ENCODE data around the gene SLC6A13. TPM values are rescaled to one million over a fixed set of nuclear protein-coding genes. Genes with fewer than 3 reads are reported as not detected.
"Not testable (repeated sequence)": the region's sequence is repeated elsewhere in the genome, so short reads cannot be mapped to it uniquely, and the experiment has no call there.

Gene SLC6A13
- 0.39 TPM for polyA plus RNA-seq (2013, experiment 1 of 4)
- polyA plus RNA-seq (2013, experiment 2 of 4) = 0.14 TPM
- 0.48 TPM for polyA plus RNA-seq (2013, experiment 3 of 4)
- polyA plus RNA-seq (2013, experiment 4 of 4) = not detected

DNA sequence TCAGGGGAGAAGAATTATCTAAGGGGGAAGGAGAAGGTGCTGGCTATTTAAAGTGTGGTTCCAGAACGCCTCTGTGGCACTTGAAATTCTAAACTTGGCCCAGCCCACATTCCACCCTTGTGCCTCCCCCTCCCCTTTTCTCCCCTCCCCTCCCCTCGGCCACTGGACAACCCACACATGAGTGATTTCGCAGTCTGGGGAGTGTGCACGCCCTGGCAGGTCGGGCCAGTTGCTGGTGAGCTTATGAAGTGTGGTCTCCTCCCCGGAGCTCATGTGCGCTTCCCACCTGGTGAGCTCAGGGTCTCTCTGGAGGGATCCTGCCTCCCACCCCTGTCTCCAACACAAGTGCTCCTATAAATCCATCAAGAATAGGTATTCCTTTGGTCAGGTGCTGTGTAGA, at the start of gene SLC6A13:
TSS of gene SLC6A13 (minus strand) at position 20 of the 400 bp plus-strand sequence. CDS start 2,784 bp downstream, outside the sequence.
- Histone ChIP-seq H3K36me3 (ENCODE audit: control insufficient read depth, insufficient read depth, low read length) (no peaks in the 10 kb centered on the region), H3K9me3 (ENCODE audit: control insufficient read depth, low read length) (no peaks in the 10 kb centered on the region)

DNA sequence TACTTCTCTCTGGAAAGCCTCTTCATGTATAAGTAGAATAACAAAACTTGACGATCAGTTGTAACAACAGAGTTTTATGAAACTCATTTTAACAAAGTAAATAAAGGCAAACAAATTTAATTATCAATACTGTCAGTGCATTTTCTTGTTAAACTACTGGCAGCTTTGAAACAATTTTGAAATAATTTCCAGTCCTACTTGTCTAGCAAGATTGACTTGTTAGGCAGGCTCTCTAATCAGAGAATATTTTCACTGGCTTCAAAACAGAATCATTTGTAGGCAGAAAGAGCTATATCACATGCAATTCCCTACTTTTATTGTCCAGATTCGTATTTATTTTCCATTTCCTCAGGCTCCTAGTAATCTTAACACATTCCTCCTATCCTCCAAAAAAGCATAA, 45.9 kb upstream of the SLC6A13 start:
- Histone ChIP-seq H3K27ac (ENCODE audit: insufficient read depth, low read depth, low read length, poor library complexity, severe bottlenecking) (no peak overlapping the region), H3K27me3 (ENCODE audit: control insufficient read depth, insufficient read depth, low read length, poor library complexity, severe bottlenecking) (no peaks in the 10 kb centered on the region), H3K36me3 (ENCODE audit: control insufficient read depth, insufficient read depth, low read length) (peaks cover 36% of the 10 kb centered on the region), H3K4me1 (ENCODE audit: control insufficient read depth, insufficient read depth, low read length) (no peaks in the 10 kb centered on the region), H3K9me3 (ENCODE audit: control insufficient read depth, low read length) (no peaks in the 10 kb centered on the region), H3K4me3 (ENCODE audit: insufficient read depth, low read depth, low read length) (no peak overlapping the region)
- WGBS, 2 experiments = 100% methylated on average over 1 to 2 of the region's 2 CpGs

More for the DNA sequence above, at the start of gene SLC6A13:
- no peak within 1 kb of the TSS for H3K4me3 ChIP-seq (ENCODE audit: insufficient read depth, low read depth, low read length)
- H3K4me1 ChIP-seq (ENCODE audit: control insufficient read depth, insufficient read depth, low read length) = peaks cover 3% of the 10 kb centered on the region
- 69% methylated on average over 7 of the region's 7 CpGs for WGBS, 2 experiments
- H3K27ac ChIP-seq (ENCODE audit: insufficient read depth, low read depth, low read length, poor library complexity, severe bottlenecking) = no peak within 1 kb of the TSS
- H3K27me3 ChIP-seq (ENCODE audit: control insufficient read depth, insufficient read depth, low read length, poor library complexity, severe bottlenecking) = no peaks in the 10 kb centered on the region

DNA sequence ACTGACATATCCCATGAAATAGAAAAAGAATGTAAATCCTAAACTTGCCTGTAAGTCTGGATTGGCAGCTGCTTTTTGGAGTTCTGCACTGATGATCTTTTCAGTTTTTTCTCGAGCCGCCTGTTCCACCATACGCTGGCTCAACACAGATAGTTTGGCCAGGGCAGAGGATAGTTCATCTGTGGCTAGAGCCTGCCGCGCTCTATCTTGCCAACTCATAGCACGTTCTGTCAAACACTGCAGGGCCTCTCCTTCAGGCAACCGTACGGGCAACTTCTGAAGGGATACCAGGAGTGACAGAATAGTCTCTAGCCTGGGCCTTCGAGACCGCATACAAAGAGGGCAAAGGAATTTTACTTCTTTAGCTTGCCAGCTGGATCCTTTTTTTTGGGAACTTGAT, 44.8 kb upstream of the SLC6A13 start:
- no peaks in the 10 kb centered on the region for H3K4me1 ChIP-seq (ENCODE audit: control insufficient read depth, insufficient read depth, low read length)
- H3K36me3 ChIP-seq (ENCODE audit: control insufficient read depth, insufficient read depth, low read length) = peaks cover 31% of the 10 kb centered on the region
- H3K27me3 ChIP-seq (ENCODE audit: control insufficient read depth, insufficient read depth, low read length, poor library complexity, severe bottlenecking) = no peaks in the 10 kb centered on the region
- H3K27ac ChIP-seq (ENCODE audit: insufficient read depth, low read depth, low read length, poor library complexity, severe bottlenecking) = no peak overlapping the region
- no peaks in the 10 kb centered on the region for H3K9me3 ChIP-seq (ENCODE audit: control insufficient read depth, low read length)
- H3K4me3 ChIP-seq (ENCODE audit: insufficient read depth, low read depth, low read length) = no peak overlapping the region
- 96 to 97% methylated on average over 10 of the region's 10 CpGs for WGBS, 2 experiments

DNA sequence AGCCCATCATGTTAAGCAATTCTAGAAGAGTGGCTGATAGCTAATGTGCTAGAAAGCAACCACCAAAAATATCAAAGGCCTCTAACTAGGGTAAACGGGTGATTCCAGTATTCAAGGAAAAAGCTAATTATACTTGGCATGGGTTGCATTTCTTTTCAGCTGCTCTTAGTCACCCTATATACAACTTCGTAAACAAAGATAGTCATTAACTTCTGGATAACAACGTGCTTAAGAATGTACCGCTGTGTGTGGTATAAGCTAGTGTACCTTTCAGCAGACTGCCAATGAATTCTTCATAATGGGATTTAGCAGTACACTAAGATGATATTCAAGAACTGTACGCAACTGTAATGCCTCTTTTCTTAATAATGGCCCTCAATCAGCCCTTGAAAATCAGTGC, 42.2 kb upstream of the SLC6A13 start:
- H3K4me3 ChIP-seq (ENCODE audit: insufficient read depth, low read depth, low read length) = no peak overlapping the region
- peaks cover 19% of the 10 kb centered on the region for H3K36me3 ChIP-seq (ENCODE audit: control insufficient read depth, insufficient read depth, low read length)
- H3K27me3 ChIP-seq (ENCODE audit: control insufficient read depth, insufficient read depth, low read length, poor library complexity, severe bottlenecking) = no peaks in the 10 kb centered on the region
- no peaks in the 10 kb centered on the region for H3K9me3 ChIP-seq (ENCODE audit: control insufficient read depth, low read length)
- no peaks in the 10 kb centered on the region for H3K4me1 ChIP-seq (ENCODE audit: control insufficient read depth, insufficient read depth, low read length)
- WGBS, 2 experiments = 95 to 96% methylated on average over 5 of the region's 5 CpGs
- no peak overlapping the region for H3K27ac ChIP-seq (ENCODE audit: insufficient read depth, low read depth, low read length, poor library complexity, severe bottlenecking)

DNA sequence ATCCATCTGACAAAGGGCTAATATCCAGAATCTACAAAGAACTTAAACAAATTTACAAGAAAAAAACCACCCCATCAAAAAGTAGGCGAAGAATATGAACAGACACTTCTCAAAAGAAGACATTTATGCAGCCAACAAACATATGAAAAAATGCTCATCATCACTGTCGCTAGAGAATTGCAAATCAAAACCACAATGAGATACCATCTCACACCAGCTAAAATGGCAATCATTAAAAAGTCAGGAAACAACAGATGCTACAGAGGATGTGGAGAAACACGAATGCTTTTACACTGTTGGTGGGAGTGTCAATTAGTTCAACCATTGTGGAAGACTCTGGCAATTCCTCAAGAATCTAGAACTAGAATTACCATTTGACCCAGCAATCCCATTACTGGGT, 40.1 kb upstream of the SLC6A13 start:
- 87 to 93% methylated on average over 3 of the region's 3 CpGs for WGBS, 2 experiments
- H3K27me3 ChIP-seq (ENCODE audit: control insufficient read depth, insufficient read depth, low read length, poor library complexity, severe bottlenecking); H3K4me1 ChIP-seq (ENCODE audit: control insufficient read depth, insufficient read depth, low read length); H3K27ac ChIP-seq (ENCODE audit: insufficient read depth, low read depth, low read length, poor library complexity, severe bottlenecking); H3K9me3 ChIP-seq (ENCODE audit: control insufficient read depth, low read length); H3K4me3 ChIP-seq (ENCODE audit: insufficient read depth, low read depth, low read length): not testable (repeated sequence)
- H3K36me3 ChIP-seq (ENCODE audit: control insufficient read depth, insufficient read depth, low read length) = peaks cover 15% of the 10 kb centered on the region

DNA sequence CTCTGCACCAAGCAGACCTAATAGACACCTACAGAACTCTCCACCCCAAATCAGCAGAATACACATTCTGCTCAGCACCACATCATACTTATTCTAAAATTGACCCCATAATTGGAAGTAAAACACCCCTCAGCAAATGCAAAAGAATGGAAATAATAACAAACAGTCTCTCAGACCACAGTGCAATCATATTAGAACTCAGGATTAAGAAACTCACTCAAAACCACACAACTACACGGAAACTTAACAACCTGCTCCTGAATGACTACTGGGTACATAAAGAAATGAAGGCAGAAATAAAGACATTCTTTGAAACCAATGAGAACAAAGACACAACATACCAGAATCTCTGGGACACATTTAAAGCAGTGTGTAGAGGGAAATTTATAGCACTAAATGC, 37.5 kb upstream of the SLC6A13 start:
- 86% methylated on average over 1 of the region's 1 CpG; no CpG with 5 or more reads in 1 of the 2 experiments for WGBS, 2 experiments
- not testable (repeated sequence) for H3K4me3 ChIP-seq (ENCODE audit: insufficient read depth, low read depth, low read length); H3K27ac ChIP-seq (ENCODE audit: insufficient read depth, low read depth, low read length, poor library complexity, severe bottlenecking); H3K4me1 ChIP-seq (ENCODE audit: control insufficient read depth, insufficient read depth, low read length); H3K27me3 ChIP-seq (ENCODE audit: control insufficient read depth, insufficient read depth, low read length, poor library complexity, severe bottlenecking); H3K36me3 ChIP-seq (ENCODE audit: control insufficient read depth, insufficient read depth, low read length); H3K9me3 ChIP-seq (ENCODE audit: control insufficient read depth, low read length)

DNA sequence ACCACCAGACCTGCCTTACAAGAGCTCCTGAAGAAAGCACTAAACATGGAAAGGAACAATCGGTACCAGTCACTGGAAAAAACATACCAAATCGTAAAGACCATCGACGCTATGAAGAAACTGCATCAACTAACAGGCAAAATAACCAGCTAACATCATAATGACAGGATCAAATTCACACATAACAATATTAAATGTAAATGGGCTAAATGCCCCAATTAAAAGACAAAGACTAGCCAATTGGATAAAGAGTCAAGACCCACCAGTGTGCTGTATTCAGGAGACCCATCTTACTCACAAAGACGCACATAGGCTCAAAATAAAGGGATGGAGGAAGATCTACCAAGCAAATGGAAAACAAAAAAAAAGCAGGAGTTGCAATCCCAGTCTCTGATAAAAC, 36.9 kb upstream of the SLC6A13 start:
- not testable (repeated sequence) for H3K27ac ChIP-seq (ENCODE audit: insufficient read depth, low read depth, low read length, poor library complexity, severe bottlenecking); H3K9me3 ChIP-seq (ENCODE audit: control insufficient read depth, low read length); H3K4me3 ChIP-seq (ENCODE audit: insufficient read depth, low read depth, low read length); H3K4me1 ChIP-seq (ENCODE audit: control insufficient read depth, insufficient read depth, low read length); H3K27me3 ChIP-seq (ENCODE audit: control insufficient read depth, insufficient read depth, low read length, poor library complexity, severe bottlenecking); H3K36me3 ChIP-seq (ENCODE audit: control insufficient read depth, insufficient read depth, low read length)
- 85 to 96% methylated on average over 5 of the region's 5 CpGs for WGBS, 2 experiments

DNA sequence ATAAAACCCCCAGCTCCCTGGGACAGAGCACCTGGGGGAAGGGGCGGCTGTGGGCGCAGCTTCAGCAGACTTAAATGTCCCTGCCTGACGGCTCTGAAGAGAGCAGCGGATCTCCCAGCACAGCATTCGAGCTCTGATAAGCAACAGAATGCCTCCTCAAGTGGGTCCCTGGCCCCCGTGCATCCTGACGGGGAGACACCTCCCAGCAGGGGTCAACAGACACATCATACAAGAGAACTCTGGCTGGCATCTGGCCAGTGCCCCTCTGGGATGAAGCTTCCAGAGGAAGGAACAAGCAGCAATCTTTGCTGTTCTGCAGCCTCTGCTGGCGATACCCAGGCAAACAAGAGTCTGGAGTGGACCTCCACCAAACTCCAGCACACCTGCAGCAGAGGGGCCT, 35.4 kb upstream of the SLC6A13 start:
- not testable (repeated sequence) for H3K27me3 ChIP-seq (ENCODE audit: control insufficient read depth, insufficient read depth, low read length, poor library complexity, severe bottlenecking); H3K9me3 ChIP-seq (ENCODE audit: control insufficient read depth, low read length); H3K4me3 ChIP-seq (ENCODE audit: insufficient read depth, low read depth, low read length); H3K4me1 ChIP-seq (ENCODE audit: control insufficient read depth, insufficient read depth, low read length); H3K27ac ChIP-seq (ENCODE audit: insufficient read depth, low read depth, low read length, poor library complexity, severe bottlenecking)
- WGBS, 2 experiments = 92 to 94% methylated on average over 8 of the region's 8 CpGs
- peaks cover 14% of the 10 kb centered on the region for H3K36me3 ChIP-seq (ENCODE audit: control insufficient read depth, insufficient read depth, low read length)

DNA sequence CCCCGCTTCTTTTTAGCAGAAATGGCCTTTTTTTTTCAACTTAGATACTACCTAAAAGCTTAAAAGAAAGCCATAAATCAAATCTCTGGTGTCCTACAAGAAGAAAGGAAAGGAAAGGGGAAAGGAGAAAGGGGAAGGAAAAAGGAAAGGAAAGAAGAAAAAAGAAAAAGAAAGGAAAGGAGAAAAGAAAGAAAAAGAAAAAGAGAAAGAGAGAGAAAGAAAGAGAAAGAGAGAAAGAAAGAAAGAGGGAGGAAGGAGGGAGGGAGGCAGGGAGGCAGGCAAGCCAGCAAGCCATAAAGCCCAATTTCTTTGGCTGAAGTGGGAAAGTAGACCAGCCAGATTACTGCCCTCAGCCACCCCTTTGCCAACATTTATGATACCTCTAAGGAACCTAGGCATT, 32.5 kb upstream of the SLC6A13 start:
- no peak overlapping the region for H3K4me3 ChIP-seq (ENCODE audit: insufficient read depth, low read depth, low read length)
- H3K4me1 ChIP-seq (ENCODE audit: control insufficient read depth, insufficient read depth, low read length) = no peaks in the 10 kb centered on the region
- H3K36me3 ChIP-seq (ENCODE audit: control insufficient read depth, insufficient read depth, low read length) = peaks cover 25% of the 10 kb centered on the region
- 100% methylated on average over 1 of the region's 1 CpG for WGBS, 2 experiments
- no peaks in the 10 kb centered on the region for H3K27me3 ChIP-seq (ENCODE audit: control insufficient read depth, insufficient read depth, low read length, poor library complexity, severe bottlenecking)
- H3K27ac ChIP-seq (ENCODE audit: insufficient read depth, low read depth, low read length, poor library complexity, severe bottlenecking) = no peak overlapping the region
- H3K9me3 ChIP-seq (ENCODE audit: control insufficient read depth, low read length) = no peaks in the 10 kb centered on the region

DNA sequence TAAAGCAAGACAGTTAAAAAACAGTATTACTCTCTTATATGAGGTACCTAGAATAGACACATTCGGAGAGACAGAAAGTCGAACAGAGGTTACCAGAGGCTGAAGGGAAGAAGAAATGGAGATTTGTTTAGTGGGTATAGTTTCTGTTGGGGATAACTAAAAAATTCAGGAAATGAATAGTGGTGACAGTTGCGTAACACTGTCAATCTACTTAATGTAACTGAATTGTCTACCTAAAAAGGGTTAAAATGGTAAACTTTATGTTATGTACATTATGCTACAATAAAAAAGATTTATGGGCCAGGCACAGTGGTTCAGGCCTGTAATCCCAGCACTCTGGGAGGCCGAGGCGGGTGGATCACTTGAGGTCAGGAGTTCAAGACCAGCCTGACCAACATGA, 30.6 kb upstream of the SLC6A13 start:
- 93 to 95% methylated on average over 5 of the region's 5 CpGs for WGBS, 2 experiments
- no peak overlapping the region for H3K4me3 ChIP-seq (ENCODE audit: insufficient read depth, low read depth, low read length)
- no peaks in the 10 kb centered on the region for H3K9me3 ChIP-seq (ENCODE audit: control insufficient read depth, low read length)
- no peaks in the 10 kb centered on the region for H3K27me3 ChIP-seq (ENCODE audit: control insufficient read depth, insufficient read depth, low read length, poor library complexity, severe bottlenecking)
- peaks cover 25% of the 10 kb centered on the region for H3K36me3 ChIP-seq (ENCODE audit: control insufficient read depth, insufficient read depth, low read length)
- H3K4me1 ChIP-seq (ENCODE audit: control insufficient read depth, insufficient read depth, low read length) = no peaks in the 10 kb centered on the region
- no peak overlapping the region for H3K27ac ChIP-seq (ENCODE audit: insufficient read depth, low read depth, low read length, poor library complexity, severe bottlenecking)

DNA sequence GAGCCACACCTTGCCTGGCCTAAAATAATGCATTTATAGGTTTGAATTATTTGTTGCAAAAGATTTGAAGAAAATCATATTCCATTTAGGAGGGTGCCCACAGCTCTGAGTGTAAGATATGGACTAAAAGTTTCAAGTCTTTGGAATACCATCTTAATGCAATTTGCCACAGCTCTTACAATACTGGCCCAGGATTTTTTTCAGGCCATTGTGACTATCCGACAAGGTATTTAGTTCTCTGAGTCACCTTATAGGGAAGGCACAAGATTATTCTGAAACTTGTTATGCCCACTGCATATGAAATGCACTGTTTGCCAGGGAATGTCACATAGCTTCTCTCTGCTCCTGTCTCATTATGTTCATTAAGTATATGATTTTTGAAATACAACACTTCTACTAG, 29.6 kb upstream of the SLC6A13 start:
- H3K36me3 ChIP-seq (ENCODE audit: control insufficient read depth, insufficient read depth, low read length) = peaks cover 21% of the 10 kb centered on the region
- no peak overlapping the region for H3K4me3 ChIP-seq (ENCODE audit: insufficient read depth, low read depth, low read length)
- no peaks in the 10 kb centered on the region for H3K4me1 ChIP-seq (ENCODE audit: control insufficient read depth, insufficient read depth, low read length)
- WGBS, 2 experiments = 100% methylated on average over 1 of the region's 1 CpG
- H3K9me3 ChIP-seq (ENCODE audit: control insufficient read depth, low read length) = no peaks in the 10 kb centered on the region
- no peaks in the 10 kb centered on the region for H3K27me3 ChIP-seq (ENCODE audit: control insufficient read depth, insufficient read depth, low read length, poor library complexity, severe bottlenecking)
- no peak overlapping the region for H3K27ac ChIP-seq (ENCODE audit: insufficient read depth, low read depth, low read length, poor library complexity, severe bottlenecking)

Data from ectodermal cell (in vitro differentiated cells).